ENCODE results near the gene SYCN. TPM values are rescaled to one million over a fixed set of nuclear protein-coding genes. Genes with fewer than 3 reads are reported as not detected.

Gene SYCN
- total RNA-seq, 2 donors from 2014 or later: not detected

DNA sequence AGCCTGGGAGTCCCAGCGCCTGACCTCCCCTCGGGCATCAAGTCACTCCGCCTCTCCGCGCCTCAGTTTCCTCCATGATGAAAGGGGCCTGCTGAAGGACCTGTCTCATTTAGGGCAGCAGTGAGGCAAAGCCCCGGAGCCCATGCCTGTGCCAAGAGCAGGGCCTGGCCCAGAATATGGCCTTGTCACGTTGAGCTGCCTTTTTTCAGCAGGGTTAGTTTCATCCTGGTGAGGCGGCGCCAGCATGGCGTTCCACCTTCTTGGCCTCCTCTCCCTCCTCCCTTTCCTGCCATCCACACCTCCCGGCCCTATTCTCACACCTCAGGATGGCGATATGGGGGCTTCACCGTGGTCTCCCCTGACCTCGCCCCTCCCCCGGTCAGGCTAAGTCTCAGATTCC, 48.3 kb downstream of the SYCN start:
- no peak overlapping the region for H3K27ac Mint-ChIP-seq

DNA sequence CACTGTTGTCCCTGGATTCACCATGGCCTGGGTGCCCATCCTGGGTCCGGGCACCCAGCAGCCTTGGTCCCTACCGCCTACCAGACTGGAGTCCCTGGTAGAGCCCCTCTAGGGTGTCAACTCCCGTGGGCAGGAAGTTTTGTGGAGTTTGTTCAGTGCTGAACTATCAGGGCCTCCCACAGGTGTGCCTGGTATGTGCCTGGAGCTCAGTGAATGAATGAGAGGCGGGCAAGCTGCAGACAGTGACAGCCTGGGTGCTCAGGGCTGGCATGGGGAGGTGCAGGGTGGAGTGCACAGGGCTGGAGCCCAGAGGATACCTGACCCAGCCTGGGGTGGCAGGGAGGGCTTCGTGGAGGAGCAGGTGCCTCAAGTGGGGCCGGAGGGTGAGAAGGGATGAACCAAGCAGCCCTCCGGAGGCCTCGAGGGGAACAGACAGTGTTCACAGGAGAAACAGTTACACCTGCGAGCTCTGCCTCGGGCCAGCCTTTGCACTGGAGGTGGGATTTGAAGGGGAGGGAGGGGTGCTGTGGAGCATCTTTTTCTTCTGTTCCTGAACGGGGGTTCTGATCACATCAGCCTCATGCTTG, 48.9 kb downstream of the SYCN start:
- H3K36me3 Mint-ChIP-seq: no peaks in the 10 kb centered on the region
- no peak for ATAC-seq
- no peaks in the 10 kb centered on the region for H3K9me3 Mint-ChIP-seq
- DNase-seq (ENCODE audit: low spot score in 2 of 2): no peak
- H3K27ac Mint-ChIP-seq: no peak overlapping the region

More for the DNA sequence above, 48.3 kb downstream of the SYCN start:
- ATAC-seq (no peak), DNase-seq (ENCODE audit: low spot score in 2 of 2) (no peak)
- Mint-ChIP-seq H3K36me3 (no peaks in the 10 kb centered on the region), H3K9me3 (no peaks in the 10 kb centered on the region)

GRCh38 chr19:39154629-39155100, 49.4 kb downstream of the SYCN start:
- no peak for DNase-seq (ENCODE audit: low spot score in 2 of 2)
- Mint-ChIP-seq H3K36me3 (no peaks in the 10 kb centered on the region), H3K27ac (no peak overlapping the region)

GRCh38 chr19:39154100-39154628, 49.9 kb downstream of the SYCN start:
- H3K36me3 Mint-ChIP-seq: no peaks in the 10 kb centered on the region
- H3K9me3 Mint-ChIP-seq: no peaks in the 10 kb centered on the region
- DNase-seq (ENCODE audit: low spot score in 2 of 2) (no peak), ATAC-seq (no peak)
- H3K27ac Mint-ChIP-seq: peak overlapping the region in 1 of 2 donors; percentile 91

More at GRCh38 chr19:39154629-39155100, 49.4 kb downstream of the SYCN start:
- ATAC-seq: no peak
- no peaks in the 10 kb centered on the region for H3K9me3 Mint-ChIP-seq

Other genes with a start within 250 kb of the SYCN start
- gene FBXO17, start 228.5 kb downstream of the SYCN start, total RNA-seq: under 1 TPM in 1 of 2 donors, not detected in 1; 0.10 TPM
- gene FBXO27, start 171.7 kb downstream of the SYCN start, total RNA-seq: under 1 TPM in 1 of 2 donors, not detected in 1; 0.35 TPM
- gene ACP7, start 119.9 kb downstream of the SYCN start, total RNA-seq: under 1 TPM in 1 of 2 donors, not detected in 1; 0.08 TPM
- 10 to 100 TPM; 15.6 to 19.4 TPM for gene PAK4, start 78.5 kb downstream of the SYCN start, total RNA-seq
- gene NCCRP1, start 7.3 kb downstream of the SYCN start, total RNA-seq: not detected
- under 1 TPM in 1 of 2 donors, not detected in 1; 0.60 TPM for gene IFNL3, start 40.7 kb upstream of the SYCN start, total RNA-seq
- not detected for gene IFNL4, start 44.6 kb upstream of the SYCN start, total RNA-seq
- under 1 TPM in 1 of 2 donors, not detected in 1; 0.35 TPM for gene IFNL2, start 64.1 kb upstream of the SYCN start, total RNA-seq
- gene IFNL1, start 92.1 kb upstream of the SYCN start, total RNA-seq: 1 to 10 TPM in 1 of 2 donors, not detected in 1; 1.8 TPM
- gene LRFN1, start 116.6 kb upstream of the SYCN start, total RNA-seq: 10 to 100 TPM in 1 of 2 donors, 1 to 10 TPM in 1; 5.3 to 11.2 TPM
- gene GMFG, start 131.8 kb upstream of the SYCN start, total RNA-seq: 100 to 1,000 TPM; 315 to 372 TPM
- gene SAMD4B, start 138.2 kb upstream of the SYCN start, total RNA-seq: 10 to 100 TPM; 42.1 to 56.1 TPM
- 10 to 100 TPM; 42.2 to 58.2 TPM for gene PAF1, start 186.8 kb upstream of the SYCN start, total RNA-seq
- 10 to 100 TPM; 22.2 to 23.6 TPM for gene MED29, start 187.1 kb upstream of the SYCN start, total RNA-seq
- 100 to 1,000 TPM in 1 of 2 donors, 10 to 100 TPM in 1; 59.7 to 183 TPM for gene ZFP36, start 202.6 kb upstream of the SYCN start, total RNA-seq
- gene PLEKHG2, start 208.4 kb upstream of the SYCN start, total RNA-seq: 10 to 100 TPM; 52.4 to 55.6 TPM
- 1,000 to 10,000 TPM; 3,128 to 3,624 TPM for gene RPS16, start 231.7 kb upstream of the SYCN start, total RNA-seq
- 100 to 1,000 TPM; 197 to 211 TPM for gene SUPT5H, start 241.3 kb upstream of the SYCN start, total RNA-seq

Data from activated naive CD4-positive, alpha-beta T cell treated with anti-CD3 and anti-CD28 coated beads, Interleukin-2, amount 50 U/mL, for 72 hours (primary cell).